ENCODE data around the gene PINK1.
"Not testable (repeated sequence)": the region's sequence is repeated elsewhere in the genome, so short reads cannot be mapped to it uniquely, and the experiment has no call there.

PINK1 gene

GRCh38 chr1:20604678-20605077, 28.6 kb upstream of the PINK1 start:
- TF ChIP-seq CTCF (IDR thresholded peaks at IDR 0.05; ENCODE audit: low read depth, low read length, poor library complexity, severe bottlenecking) (no peak), EZH2phosphoT487 (IDR thresholded peaks at IDR 0.05; ENCODE audit: borderline replicate concordance, low read length) (no peak)
- H4K20me1 ChIP-seq (ENCODE audit: control insufficient read depth, insufficient read depth, low read depth, low read length) = no peaks in the 10 kb centered on the region
- no peaks in the 10 kb centered on the region for H3K9me3 ChIP-seq (ENCODE audit: control insufficient read depth, insufficient read depth, low read length)
- no peaks in the 10 kb centered on the region for H3K4me1 ChIP-seq (ENCODE audit: control insufficient read depth, low read length)
- H3K27ac ChIP-seq (ENCODE audit: low read depth, low read length) = no peak overlapping the region
- no peak overlapping the region for H3K4me3 ChIP-seq (ENCODE audit: low read length)
- peaks cover 7% of the 10 kb centered on the region; the same call in 1 of the 2 replicates for H3K27me3 ChIP-seq (ENCODE audit: control insufficient read depth, low read length)
- no peaks in the 10 kb centered on the region for H3F3A ChIP-seq (ENCODE audit: control insufficient read depth, insufficient read depth)
- H3K36me3 ChIP-seq (ENCODE audit: control insufficient read depth, low read length) = no peaks in the 10 kb centered on the region
- no peak overlapping the region for H3K4me2 ChIP-seq (ENCODE audit: low read length)
- no peaks in the 10 kb centered on the region for H3K79me2 ChIP-seq (ENCODE audit: control insufficient read depth, low read length)
- no peaks in the 10 kb centered on the region for H3K9me2 ChIP-seq (replicated peaks; ENCODE audit: control insufficient read depth, low read length)

DNA sequence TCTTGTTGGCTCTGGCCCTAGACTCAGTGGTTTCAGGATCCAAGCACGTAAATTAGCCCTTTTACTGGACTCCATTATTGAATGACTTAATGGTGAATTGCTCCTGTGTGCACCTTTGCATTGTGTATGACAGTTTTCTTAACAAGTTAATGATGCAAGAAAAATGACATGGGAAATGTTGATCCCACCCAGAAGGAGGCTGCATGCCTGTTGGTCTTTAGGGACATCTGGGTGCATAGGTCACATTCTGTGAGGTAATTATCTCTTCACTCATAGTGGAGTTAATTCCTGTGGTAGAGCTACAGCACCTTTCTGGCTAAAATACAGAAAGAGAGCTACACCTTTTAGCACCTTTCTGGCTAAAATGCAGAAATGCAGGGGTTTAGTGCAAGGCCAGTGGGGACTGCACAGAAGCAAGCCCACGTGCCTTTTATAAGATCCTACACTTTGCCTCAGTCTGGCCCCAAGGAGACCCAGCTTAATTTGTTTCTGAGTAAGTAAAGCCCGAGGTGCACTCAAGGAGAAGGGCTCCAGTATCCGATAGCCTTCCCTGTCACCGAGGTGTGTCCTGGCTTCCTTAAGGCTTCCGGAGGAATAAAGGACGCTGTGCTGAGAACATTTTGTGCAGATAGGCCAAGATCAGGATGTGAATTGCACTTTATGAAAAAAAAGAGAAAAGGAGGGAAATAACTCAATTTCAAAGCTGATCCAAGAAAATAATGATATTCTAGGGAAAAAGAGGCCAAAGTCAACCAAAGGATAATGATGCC, 26.3 kb upstream of the PINK1 start:
- not testable (repeated sequence) for H3K27me3 ChIP-seq (ENCODE audit: control insufficient read depth, low read length); H4K20me1 ChIP-seq (ENCODE audit: control insufficient read depth, insufficient read depth, low read depth, low read length); H3F3A ChIP-seq (ENCODE audit: control insufficient read depth, insufficient read depth); H3K9me3 ChIP-seq (ENCODE audit: control insufficient read depth, insufficient read depth, low read length); H3K36me3 ChIP-seq (ENCODE audit: control insufficient read depth, low read length); H3K4me2 ChIP-seq (ENCODE audit: low read length); H3K9me2 ChIP-seq (replicated peaks; ENCODE audit: control insufficient read depth, low read length); H3K27ac ChIP-seq (ENCODE audit: low read depth, low read length); H3K4me1 ChIP-seq (ENCODE audit: control insufficient read depth, low read length); H3K4me3 ChIP-seq (ENCODE audit: low read length); H3K79me2 ChIP-seq (ENCODE audit: control insufficient read depth, low read length)

GRCh38 chr1:20609541-20609940, 23.7 kb upstream of the PINK1 start:
- no peak overlapping the region for H3K4me3 ChIP-seq (ENCODE audit: low read length)
- H3K4me2 ChIP-seq (ENCODE audit: low read length) = no peak overlapping the region
- H3K27me3 ChIP-seq (ENCODE audit: control insufficient read depth, low read length) = peaks cover 7% of the 10 kb centered on the region; the same call in 1 of the 2 replicates
- H3K9me3 ChIP-seq (ENCODE audit: control insufficient read depth, insufficient read depth, low read length) = no peaks in the 10 kb centered on the region
- H3F3A ChIP-seq (ENCODE audit: control insufficient read depth, insufficient read depth) = no peaks in the 10 kb centered on the region
- H3K36me3 ChIP-seq (ENCODE audit: control insufficient read depth, low read length) = no peaks in the 10 kb centered on the region
- no peaks in the 10 kb centered on the region for H3K79me2 ChIP-seq (ENCODE audit: control insufficient read depth, low read length)
- no peak overlapping the region for H3K27ac ChIP-seq (ENCODE audit: low read depth, low read length)
- no peaks in the 10 kb centered on the region for H3K9me2 ChIP-seq (replicated peaks; ENCODE audit: control insufficient read depth, low read length)
- TF ChIP-seq CTCF (IDR thresholded peaks at IDR 0.05; ENCODE audit: low read depth, low read length, poor library complexity, severe bottlenecking) = no peak
- TF ChIP-seq EZH2phosphoT487 (IDR thresholded peaks at IDR 0.05; ENCODE audit: borderline replicate concordance, low read length) = no peak
- H4K20me1 ChIP-seq (ENCODE audit: control insufficient read depth, insufficient read depth, low read depth, low read length) = no peaks in the 10 kb centered on the region
- no peaks in the 10 kb centered on the region for H3K4me1 ChIP-seq (ENCODE audit: control insufficient read depth, low read length)

GRCh38 chr1:20610970-20611369, 22.3 kb upstream of the PINK1 start:
- no peaks in the 10 kb centered on the region for H3K79me2 ChIP-seq (ENCODE audit: control insufficient read depth, low read length)
- H3K4me1 ChIP-seq (ENCODE audit: control insufficient read depth, low read length) = no peaks in the 10 kb centered on the region
- no peaks in the 10 kb centered on the region for H3F3A ChIP-seq (ENCODE audit: control insufficient read depth, insufficient read depth)
- H3K36me3 ChIP-seq (ENCODE audit: control insufficient read depth, low read length) = no peaks in the 10 kb centered on the region
- TF ChIP-seq CTCF (IDR thresholded peaks at IDR 0.05; ENCODE audit: low read depth, low read length, poor library complexity, severe bottlenecking) = no peak
- no peak for TF ChIP-seq EZH2phosphoT487 (IDR thresholded peaks at IDR 0.05; ENCODE audit: borderline replicate concordance, low read length)
- H3K27me3 ChIP-seq (ENCODE audit: control insufficient read depth, low read length) = peaks cover 7% of the 10 kb centered on the region; the same call in 1 of the 2 replicates
- no peaks in the 10 kb centered on the region for H3K9me3 ChIP-seq (ENCODE audit: control insufficient read depth, insufficient read depth, low read length)
- H3K4me2 ChIP-seq (ENCODE audit: low read length) = no peak overlapping the region
- H3K27ac ChIP-seq (ENCODE audit: low read depth, low read length) = no peak overlapping the region
- no peaks in the 10 kb centered on the region for H3K9me2 ChIP-seq (replicated peaks; ENCODE audit: control insufficient read depth, low read length)
- no peaks in the 10 kb centered on the region for H4K20me1 ChIP-seq (ENCODE audit: control insufficient read depth, insufficient read depth, low read depth, low read length)
- no peak overlapping the region for H3K4me3 ChIP-seq (ENCODE audit: low read length)

All from DOHH2 (cell line).